Measurements from ENCODE around the gene BCAP31.

BCAP31 gene

DNA sequence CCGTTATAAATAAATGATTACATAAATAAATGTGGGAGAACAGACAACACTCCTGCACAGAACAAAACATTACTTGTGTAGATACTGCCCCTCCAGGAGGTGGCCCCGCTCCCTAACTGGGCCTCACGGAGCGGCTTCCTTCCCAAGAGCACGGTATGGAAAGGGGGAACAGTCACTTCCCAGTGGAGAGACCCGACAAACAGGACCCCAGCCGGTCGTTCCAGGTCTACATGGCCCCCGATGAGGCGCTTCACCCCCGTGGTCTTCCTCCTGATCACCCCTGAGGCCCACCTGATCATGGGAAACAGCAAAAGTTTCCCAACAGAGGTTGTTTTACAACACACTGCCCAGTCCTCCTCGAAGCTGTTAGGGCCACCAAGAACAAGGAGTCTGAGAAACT is 43.0 kb downstream of the BCAP31 start:
- no peak for DNase-seq (ENCODE audit: low spot score)

DNA sequence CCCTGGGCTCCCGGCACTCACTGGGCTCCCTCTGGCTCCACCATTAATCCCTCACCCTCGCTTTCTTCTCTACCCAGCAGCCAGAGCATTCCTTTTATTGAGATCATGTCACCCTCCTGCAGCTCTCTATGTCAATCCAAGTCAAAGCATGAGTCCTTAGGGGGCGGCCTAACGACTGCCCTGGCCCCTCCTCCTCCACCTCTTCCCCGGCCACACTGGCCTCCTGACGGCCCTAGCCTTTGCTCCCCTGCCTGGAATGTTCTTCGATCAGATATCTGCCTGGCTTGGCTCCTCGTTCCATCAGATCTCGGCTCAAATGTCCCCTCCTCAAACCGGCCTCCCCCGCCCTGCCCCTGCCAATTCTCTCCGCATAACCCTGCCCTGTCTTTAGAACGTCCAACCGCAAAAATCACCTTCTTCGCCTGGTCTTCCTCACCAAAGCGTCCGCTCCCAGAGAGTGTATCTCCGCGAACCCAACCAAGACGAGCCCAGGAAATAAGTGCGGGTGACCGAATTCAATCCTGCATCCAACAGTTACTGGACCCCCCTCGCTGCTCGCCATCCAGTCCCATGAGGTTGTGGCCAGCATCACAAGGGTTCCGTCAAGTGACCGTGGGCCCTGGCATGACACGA is 49.9 kb downstream of the BCAP31 start:
- DNase-seq (ENCODE audit: low spot score): no peak

DNA sequence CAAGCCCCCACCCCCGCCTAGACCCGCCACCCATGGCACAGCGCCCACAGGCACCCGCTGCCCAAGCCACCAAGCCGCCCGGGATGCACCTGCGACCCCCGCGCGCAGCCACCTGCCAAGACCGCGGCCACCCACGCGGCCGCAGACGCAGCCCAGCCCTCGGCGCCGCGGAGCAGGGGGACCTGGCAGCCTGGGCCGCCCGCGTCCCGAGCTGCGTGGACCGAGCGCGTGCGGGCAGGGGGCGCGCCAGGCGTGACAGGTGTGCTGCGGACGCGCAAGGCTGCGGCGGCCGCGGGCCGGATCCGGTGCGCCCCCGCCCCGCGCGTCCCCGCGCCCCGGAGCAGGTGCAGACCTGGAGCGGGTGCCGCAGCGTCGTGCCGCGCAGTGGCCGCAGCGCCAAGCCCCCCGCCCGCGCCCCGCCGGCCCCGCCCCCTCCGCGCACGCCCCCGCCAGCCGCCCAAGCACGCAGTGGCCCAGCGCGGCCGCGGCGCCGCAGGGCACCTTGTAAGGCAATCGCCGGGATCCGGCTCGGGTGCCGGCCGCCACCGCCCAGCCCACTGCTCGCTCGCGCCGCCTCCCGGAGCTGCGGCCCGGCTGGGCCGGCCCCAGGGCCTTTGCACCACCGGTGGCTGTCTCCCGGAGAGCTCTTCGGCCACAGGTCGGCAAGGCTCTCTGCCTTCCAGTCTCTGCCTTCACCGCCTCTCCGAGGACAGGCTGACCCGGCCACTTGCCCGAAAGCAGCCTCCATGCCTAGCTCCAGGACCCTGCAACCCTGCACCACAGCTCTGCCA is 50.6 kb downstream of the BCAP31 start, which contains the start of gene PNCK:
Gene PNCK (minus strand): TSS at position 386 of the 791 bp plus-strand sequence. CDS start 737 bp downstream, outside the sequence.
- DNase-seq (ENCODE audit: low spot score): no peak

DNA sequence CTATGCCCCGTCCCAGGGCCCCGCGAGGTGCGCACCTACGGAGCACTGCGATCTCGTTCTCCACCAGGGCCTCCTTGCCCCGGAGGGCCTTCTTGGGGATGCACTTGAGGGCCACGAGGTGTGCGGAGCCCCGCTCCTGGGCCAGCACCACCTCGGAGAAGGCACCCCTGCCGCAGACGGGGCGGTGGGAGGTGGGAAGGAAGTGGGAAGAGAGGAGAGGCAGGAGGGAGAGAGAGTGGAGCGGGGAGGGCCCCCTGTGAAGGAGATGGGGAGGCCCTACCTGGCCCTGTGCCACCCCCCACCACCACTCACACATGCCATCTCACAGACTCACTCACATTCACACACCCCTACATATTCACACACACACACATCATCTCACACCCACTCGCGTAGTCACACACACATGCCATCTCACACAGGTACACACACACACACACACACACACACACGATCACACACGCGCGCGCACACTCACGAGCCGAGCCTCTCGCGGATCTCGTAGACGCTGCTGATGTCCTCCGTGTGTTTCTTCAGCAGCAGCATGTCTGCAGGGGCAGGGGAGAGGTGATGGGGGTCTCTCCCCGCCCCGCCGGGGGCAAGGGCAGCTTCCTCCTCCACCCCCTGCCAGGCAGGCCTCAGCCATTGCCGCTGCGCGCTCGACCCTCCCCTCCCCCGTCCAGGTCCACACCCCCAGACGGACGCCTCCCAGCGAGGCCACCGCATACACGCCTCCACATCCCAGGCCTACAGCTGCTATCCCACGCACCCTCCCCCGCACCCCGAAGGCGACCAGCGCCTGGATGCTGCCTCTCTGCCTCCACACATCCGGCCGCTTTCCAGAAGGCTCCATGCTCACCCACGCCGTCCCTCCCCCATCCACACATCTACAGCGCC is 51.4 kb downstream of the BCAP31 start:
- DNase-seq (ENCODE audit: low spot score): no peak

DNA sequence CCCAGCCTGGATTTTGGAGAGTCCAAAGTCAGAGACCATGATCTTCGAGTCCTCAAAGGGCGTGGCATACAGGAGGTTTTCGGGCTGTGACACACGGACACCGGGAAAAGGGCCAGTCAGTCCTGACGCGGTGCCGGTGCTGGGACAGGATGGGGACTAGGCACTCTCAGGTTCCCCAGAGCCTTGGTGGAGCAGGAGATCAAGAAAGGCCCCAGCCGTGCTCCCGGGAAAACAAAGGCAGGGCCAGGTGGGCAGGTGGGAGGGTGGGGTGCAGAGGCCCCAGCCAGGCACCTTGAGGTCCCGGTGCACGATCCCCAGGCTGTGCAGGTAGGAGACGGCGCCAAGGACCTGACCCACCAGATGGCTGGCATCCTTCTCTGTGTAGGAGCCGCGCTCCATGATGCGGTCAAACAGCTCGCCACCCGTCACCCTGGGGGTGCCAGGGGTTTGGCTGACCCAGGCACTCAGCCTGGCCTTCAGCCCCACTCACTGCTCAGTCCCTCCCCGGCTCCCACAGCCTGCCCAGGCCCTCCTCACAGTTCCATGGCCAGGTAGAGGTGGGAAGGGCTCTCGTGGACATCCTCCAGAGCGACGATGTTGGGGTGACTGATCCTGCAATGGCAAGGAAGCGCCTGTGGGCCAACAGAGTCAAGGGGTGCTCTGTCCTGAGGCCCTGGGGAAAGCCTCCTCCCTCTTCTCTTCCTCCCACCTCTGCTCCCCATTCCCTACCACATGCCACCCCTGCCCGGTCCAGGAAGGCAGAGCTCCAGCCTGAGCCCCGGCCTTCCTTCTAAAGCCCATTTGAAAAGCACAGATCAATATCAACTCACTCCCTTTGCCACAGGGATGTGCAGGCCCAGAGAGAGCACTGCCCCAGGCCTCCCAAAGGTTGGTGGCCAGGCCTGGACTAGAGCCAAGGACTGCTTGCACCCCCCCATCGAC is 52.3 kb downstream of the BCAP31 start:
- DNase-seq (ENCODE audit: low spot score): no peak

DNA sequence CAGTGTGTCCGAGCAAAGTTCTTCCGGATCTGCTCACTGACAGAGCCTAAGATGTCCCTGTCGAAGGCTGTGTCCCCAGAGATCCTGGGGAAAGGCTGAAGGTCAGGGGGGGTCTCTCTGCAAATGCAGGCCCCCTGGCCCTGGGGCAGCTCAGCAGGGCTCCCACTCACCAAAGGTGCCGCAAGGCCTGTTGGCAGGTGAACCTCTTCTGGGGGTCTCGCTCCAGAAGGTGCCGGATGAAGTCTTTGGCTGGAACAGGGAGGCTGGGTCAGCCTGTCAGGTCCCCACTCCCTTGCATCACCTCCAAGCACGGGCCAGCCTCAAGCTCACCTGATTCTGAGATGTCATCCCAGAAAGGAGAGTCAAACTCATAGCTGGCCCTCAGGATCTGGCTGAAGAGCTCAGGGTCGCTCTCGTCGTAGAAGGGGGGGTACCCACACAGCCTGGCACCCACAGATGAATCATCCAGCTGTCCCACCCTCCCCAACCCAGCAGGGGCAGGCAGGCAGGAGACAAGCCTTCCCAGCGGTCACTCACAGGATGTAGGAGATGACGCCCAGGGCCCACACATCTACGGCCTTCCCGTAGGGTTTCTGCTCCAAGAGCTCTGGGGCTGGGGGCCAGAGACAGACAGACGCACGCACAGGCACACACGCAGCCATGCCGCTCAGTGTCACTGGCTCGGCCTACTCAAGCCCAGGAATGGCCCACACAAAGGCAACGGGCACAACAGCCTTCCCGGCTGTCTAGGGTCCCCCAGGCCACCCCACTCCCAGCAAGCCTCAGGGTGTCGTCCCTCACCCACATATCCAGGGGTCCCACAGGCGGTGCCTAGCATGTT is 53.2 kb downstream of the BCAP31 start:
- no peak for DNase-seq (ENCODE audit: low spot score)

DNA sequence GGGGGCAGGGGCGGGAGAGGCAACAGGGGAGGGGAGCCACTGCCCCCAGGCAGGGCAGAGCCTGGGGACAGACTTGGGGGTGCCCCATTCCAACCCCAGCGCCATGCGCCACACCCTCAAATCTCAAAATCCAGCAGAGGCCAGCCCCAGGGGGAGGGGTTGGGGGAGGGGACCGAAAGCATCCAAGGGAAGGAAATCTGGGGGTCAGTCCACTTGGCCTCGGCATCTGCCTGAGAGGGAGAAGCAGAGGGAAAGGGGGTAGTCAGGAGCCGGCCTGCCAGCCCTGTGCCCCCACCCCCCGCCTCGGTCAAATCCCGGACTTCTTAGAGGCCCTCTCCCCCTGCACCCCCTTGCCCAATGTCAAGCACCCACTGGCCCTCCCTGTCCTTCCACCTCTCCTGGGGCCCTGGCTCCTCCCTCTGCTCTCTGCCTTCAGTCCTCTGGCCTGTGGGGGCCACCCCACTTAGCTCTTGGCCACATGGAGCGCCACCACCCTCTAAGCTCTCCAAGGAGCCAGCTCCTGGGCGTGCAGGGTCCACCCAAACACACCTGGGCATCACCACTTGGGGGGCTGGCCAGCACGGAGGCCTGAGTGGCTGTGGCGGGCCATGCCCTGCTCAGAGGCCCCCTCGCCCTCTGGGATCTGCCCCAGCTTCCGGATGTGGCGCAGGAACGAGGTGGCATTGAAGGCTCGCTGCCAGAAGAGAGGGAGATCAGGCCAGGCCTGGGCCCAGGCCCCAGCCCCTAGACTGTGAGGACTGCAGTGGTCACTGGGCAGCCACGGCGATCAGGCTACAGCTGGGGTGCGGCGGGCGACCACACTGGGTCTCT is 54.1 kb downstream of the BCAP31 start:
- no peak for DNase-seq (ENCODE audit: low spot score)

DNA sequence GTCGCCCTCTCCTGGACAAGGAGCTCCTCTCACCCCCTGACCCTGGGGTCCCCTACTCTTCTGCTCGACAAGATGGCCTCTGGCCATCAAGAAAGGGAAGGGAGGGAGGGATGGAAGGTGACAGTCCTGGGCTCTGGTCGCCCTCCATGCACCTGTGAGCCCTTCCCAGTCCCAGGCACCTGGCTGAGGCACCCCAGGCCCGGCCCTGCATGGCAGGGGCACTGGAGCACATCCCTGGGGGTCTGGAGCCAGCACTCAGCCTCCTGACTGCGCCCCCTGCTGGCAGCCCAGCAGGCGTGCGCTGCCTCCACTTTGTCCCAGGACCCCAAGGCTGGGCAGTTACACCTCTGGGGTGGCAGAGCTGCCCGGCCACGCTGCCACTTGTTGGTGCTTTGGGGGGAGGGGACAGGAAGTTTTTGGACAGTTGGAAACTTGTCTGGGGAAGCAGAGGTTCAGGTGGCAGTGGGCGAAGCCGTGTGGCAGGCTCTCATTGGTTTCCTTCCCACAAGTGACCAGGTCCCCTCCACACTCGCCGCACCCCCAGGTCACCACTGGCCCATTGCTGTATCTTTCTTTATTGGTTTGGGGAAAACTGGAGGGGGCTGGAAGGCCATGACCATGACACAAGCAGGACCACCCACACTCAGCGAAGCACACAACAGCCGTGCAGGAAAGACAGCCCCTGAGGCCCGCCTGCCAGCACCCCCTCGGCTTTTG is 54.9 kb downstream of the BCAP31 start:
- DNase-seq (ENCODE audit: low spot score): peak; percentile 46

DNA sequence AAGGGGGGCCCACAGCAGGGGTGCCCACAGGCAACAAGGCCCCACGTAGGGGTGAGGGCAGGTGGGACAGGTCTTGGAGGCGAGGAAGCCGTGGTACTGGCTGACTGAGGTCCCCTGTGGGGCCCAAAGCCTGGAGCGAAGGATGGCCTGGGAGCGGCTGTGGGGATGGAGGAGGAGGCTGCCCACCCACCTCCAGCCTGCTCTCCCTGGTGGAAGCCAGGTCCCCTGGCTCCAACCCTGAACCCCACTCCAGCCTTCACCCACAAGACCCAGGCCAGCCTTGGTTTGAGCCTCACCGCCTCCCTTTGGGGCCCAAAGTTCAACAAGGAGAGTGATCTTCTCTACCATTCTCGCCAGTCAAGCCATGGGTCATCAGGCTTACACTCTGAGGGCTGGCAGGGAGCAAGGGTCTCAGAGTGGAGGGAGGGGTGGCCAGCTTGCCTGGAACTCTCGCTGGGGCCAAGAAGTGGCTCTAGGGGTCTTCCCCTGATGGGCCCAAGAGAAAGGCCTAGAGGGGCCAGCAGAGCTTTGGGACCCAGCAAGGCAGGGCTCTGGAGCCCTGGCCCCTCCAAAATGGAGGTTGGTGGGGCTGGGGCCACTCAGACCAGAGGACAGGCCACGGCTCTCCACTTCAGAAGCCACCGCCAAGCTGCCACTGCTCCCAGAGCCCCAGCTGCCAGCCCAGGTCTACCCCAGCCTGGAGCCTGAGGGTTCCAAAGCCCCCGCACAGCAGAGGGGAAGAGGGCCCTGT is 55.6 kb downstream of the BCAP31 start:
- no peak for DNase-seq (ENCODE audit: low spot score)

DNA sequence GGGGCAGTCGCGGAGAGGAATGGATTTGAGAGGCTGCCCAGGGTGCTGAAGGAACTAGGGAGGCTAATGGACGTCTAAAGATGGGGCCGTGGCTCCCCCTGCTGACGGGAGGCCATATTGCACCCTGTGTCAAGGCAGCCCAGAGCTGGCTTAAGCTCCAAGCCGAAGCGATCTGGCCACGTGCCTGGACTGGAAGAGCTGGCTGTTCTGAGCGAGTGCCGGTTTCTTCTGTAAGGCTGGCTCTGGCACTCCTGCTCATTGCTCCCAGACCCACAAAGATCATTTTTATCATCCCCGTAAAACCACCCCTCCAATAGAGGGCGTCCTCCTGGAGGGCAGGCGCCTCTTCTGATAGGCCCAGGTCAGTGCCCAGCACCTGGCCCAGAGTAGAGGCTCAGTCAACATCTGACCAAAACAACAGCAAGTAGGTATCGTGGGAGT is 56.2 kb downstream of the BCAP31 start:
- DNase-seq (ENCODE audit: low spot score): peak; percentile 82

DNA sequence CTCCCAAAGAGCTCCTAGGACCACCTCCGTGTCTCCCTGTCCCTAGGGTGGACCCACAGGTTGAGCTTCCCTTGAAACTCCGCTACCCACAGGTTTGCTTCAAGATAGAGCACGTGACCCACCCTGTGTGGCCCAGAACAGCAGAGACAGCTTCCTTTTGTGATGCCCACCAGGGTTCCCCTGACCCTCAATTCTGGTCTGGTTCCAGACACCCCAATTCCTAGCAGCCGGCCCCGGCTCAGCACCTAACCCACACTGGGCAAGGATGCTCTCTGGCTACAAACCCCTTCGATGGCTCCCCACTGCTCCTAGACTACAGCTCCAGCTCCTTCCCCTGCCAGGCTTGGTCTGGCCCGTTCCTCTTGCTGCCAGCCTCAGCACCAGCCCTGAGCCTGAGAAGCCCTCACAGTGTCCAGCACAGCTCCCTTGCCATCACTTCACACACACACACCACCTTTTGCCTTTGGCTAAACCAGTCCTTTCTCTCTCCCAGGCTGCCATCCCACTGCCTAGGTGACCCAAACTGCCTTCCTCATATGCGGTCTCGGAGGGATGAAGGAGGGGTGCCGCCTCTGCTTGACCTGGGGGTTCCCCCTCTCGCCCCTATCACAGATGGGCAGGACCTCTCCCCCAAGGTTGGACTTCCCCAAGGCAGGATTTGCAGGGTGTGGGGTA is 56.8 kb downstream of the BCAP31 start:
- DNase-seq (ENCODE audit: low spot score): no peak

DNA sequence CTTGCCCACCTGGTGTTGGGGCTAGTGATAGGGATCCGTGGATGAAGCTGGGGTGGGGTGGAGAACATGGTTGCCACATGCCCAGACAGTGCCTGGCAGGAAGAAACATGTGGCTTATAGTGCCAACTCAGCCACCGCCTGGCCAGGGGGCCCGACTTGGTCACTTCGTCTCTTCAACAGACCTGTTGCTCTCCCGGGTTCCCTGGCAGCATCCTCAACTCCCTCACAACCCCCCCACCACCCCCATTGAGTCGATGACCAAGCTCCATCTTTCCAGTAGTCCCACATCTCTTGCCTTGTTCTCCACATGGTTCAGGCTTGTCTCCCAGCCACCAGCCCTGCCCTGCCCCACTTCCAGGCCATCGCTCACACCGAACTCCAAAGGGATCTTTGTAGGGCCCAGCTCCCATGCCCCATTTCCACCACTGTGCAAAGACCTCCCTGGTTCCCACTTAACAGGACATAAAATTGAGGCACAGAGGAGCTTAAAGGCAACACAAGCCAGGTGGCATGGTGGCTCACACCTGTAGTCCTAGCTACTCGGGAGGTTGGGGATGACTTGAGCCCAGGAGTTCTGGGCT is 58.4 kb downstream of the BCAP31 start:
- no peak for DNase-seq (ENCODE audit: low spot score)

DNA sequence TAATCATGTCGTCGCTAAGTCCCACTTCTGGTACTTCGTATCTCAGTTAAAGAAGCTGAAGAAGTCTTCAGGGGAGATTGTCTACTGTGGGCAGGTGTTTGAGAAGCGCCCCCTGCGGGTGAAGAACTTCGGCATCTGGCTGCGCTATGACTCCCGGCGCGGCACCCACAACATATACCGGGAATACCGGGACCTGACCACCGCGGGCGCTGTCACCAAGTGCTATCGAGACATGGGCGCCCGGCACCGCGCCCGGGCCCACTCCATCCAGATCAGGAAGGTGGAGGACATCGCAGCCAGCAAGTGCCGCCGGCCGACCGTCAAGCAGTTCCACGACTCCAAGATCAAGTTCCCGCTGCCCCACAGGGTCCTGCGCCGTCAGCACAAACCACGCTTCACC is 61.9 kb downstream of the BCAP31 start:
- DNase-seq (ENCODE audit: low spot score): peak; percentile 60

DNA sequence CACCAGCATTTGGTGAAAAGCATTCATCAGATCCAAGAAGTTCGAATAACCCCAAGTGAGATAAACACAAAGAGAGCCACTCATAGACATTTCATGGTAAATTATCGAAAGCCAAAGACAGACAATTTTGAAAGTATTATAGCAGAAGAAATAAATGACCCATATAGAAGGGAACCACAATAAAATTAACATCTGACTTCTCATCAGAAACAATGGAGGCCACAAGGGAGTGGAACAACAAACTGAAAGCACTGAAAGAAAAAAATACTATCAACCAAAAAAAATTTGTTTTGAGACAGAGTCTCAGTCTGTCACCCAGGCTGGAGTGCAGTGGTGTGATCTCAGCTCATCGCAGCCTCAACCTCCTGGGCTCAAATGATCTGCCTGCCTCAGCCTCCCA is 64.9 kb downstream of the BCAP31 start:
- DNase-seq (ENCODE audit: low spot score): no peak

DNA sequence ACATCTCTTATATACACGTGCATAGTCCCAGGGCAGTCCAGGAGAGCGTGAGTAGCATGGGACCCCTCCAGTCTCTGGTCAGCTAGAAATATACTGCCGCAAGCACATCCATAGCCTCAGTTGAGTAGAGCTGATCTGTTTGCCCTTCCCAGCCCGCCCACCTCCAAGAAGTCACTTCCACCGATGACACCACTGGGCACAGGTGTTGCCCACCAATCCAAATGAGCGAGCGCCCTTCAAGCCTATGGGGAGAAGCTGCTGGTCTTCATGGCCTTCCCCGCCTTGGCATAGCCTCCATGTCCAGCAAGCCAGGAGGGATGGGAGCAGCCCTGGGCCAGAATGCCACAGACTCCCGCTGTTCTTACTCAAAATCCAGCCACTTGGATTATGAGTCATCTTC is 67.0 kb downstream of the BCAP31 start:
- no peak for DNase-seq (ENCODE audit: low spot score)

DNA sequence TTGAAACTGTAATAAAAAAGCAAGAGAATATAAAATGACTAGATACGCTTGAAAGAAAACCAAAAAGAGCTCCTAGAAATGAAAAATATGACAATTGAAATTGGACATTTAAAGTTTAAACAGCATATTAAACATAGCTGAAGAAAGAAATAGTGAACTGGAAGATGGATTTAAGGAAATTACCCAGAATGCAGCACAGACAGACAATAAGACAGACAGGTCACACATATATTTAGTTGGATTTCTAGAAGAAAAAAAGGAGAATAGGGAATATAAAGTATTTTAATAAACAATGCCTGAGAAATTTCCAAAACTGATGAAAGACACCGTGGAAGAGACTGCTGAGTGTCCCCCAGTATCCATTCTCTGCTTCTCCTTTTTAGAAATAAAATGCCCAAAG is 70.6 kb downstream of the BCAP31 start:
- DNase-seq (ENCODE audit: low spot score): no peak
